Skeletal muscle satellite cell (primary cell): ENCODE results near the gene STON1.
A peak's percentile ranks its signal among the peaks of the same experiment; 100 is the strongest.

Experiments
- H3K27me3 ChIP-seq: 2 replicates; pipeline ENCODE4 v1.7.0; 2013; ENCODE audit warnings: low read length; ENCODE audit not compliant: control insufficient read depth, insufficient read depth
- H3K36me3 ChIP-seq: 2 replicates; pipeline ENCODE4 v1.7.0; 2013; ENCODE audit warnings: mild to moderate bottlenecking, control low read depth, low read length; ENCODE audit not compliant: insufficient read depth
- H3K4me1 ChIP-seq: 2 replicates; pipeline ENCODE4 v1.7.0; 2013; ENCODE audit warnings: low read length; ENCODE audit not compliant: control insufficient read depth, insufficient read depth
- H3K4me2 ChIP-seq: 2 replicates; pipeline ENCODE4 v1.7.0; 2013; ENCODE audit warnings: mild to moderate bottlenecking, low read length
- H3K4me3 ChIP-seq: 2 replicates; pipeline ENCODE4 v1.7.0; 2013; ENCODE audit warnings: low read length
- H3K9ac ChIP-seq: 2 replicates; pipeline ENCODE4 v1.7.0; 2013; ENCODE audit warnings: mild to moderate bottlenecking, low read depth, low read length, moderate library complexity
- H3K9me3 ChIP-seq: replicated peaks from 2 replicates; pipeline ENCODE4 v1.7.0; 2013; ENCODE audit warnings: mild to moderate bottlenecking, control low read depth, low read length

Gene STON1

GRCh38 chr2:48529676-48530032 lies 300 bp upstream of the STON1 start:
- peak overlapping the region; percentile 75 for H3K4me3 ChIP-seq
- H3K4me2 ChIP-seq: peak overlapping the region; percentile 95
- H3K9ac ChIP-seq: peak overlapping the region; percentile 76

DNA sequence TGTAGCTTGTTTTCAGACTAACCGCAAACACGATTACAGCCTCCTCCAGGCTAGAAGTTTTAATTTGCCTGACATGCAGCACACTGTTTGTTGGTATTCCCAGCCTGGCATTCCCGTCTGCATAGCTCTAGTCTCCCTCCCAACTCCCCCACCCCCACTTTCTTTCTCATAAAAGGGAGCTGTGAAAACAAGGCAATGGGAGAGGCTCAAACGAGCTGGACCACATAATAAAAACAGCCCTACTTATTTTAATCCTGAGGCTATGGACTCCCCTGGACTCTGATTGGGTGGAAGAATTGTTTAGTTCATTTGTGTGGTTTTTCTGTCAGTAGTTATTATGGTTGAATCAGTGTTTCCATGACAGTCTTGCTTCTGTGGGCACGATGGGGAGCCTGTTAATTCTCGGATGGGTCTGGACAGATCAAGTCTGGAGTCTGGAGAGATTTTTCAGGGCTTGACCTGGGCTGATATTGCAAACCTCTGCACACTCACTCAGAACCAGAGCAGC lies 1.2 kb downstream of the STON1 start:
- Histone ChIP-seq H3K9ac (peak overlapping the region; percentile 94), H3K4me3 (peak overlapping the region; percentile 97), H3K27me3 (no peaks in the 10 kb centered on the region), H3K4me1 (peaks cover 12% of the 10 kb centered on the region), H3K9me3 (no peaks in the 10 kb centered on the region), H3K4me2 (peak overlapping the region; percentile 99), H3K36me3 (no peaks in the 10 kb centered on the region)

More at GRCh38 chr2:48529676-48530032, 300 bp upstream of the STON1 start:
- Histone ChIP-seq H3K4me1 (peaks cover 12% of the 10 kb centered on the region), H3K9me3 (no peaks in the 10 kb centered on the region), H3K36me3 (no peaks in the 10 kb centered on the region), H3K27me3 (no peaks in the 10 kb centered on the region)

GRCh38 chr2:48532174-48532573 lies 2.2 kb downstream of the STON1 start:
- H3K4me1 ChIP-seq: peaks cover 12% of the 10 kb centered on the region
- H3K4me2 ChIP-seq: peak overlapping the region; percentile 99
- H3K36me3 ChIP-seq: no peaks in the 10 kb centered on the region
- no peak overlapping the region for H3K9ac ChIP-seq
- no peaks in the 10 kb centered on the region for H3K9me3 ChIP-seq
- no peaks in the 10 kb centered on the region for H3K27me3 ChIP-seq
- no peak overlapping the region for H3K4me3 ChIP-seq

GRCh38 chr2:48532824-48533223 lies 2.9 kb downstream of the STON1 start:
- Histone ChIP-seq H3K27me3 (no peaks in the 10 kb centered on the region), H3K9ac (no peak overlapping the region), H3K36me3 (no peaks in the 10 kb centered on the region), H3K4me2 (no peak overlapping the region), H3K9me3 (no peaks in the 10 kb centered on the region), H3K4me3 (no peak overlapping the region), H3K4me1 (peaks cover 10% of the 10 kb centered on the region)

GRCh38 chr2:48534781-48535180 lies 4.8 kb downstream of the STON1 start:
- Histone ChIP-seq H3K4me1 (peaks cover 7% of the 10 kb centered on the region), H3K36me3 (no peaks in the 10 kb centered on the region), H3K27me3 (no peaks in the 10 kb centered on the region), H3K9ac (no peak overlapping the region), H3K9me3 (no peaks in the 10 kb centered on the region), H3K4me2 (no peak overlapping the region), H3K4me3 (no peak overlapping the region)

GRCh38 chr2:48540237-48540935 lies 10.4 kb downstream of the STON1 start:
- H3K4me2 ChIP-seq: no peak overlapping the region
- H3K4me1 ChIP-seq: no peaks in the 10 kb centered on the region
- H3K9me3 ChIP-seq: no peaks in the 10 kb centered on the region
- no peaks in the 10 kb centered on the region for H3K27me3 ChIP-seq
- no peaks in the 10 kb centered on the region for H3K36me3 ChIP-seq
- H3K9ac ChIP-seq: no peak overlapping the region
- H3K4me3 ChIP-seq: no peak overlapping the region

- Histone ChIP-seq H3K27me3 (no peaks in the 10 kb centered on the region), H3K9me3 (no peaks in the 10 kb centered on the region), H3K36me3 (no peaks in the 10 kb centered on the region), H3K4me2 (no peak overlapping the region), H3K4me1 (no peaks in the 10 kb centered on the region), H3K4me3 (no peak overlapping the region), H3K9ac (no peak overlapping the region)
Observed at GRCh38 chr2:48541666-48542389, 11.9 kb downstream of the STON1 start.

DNA sequence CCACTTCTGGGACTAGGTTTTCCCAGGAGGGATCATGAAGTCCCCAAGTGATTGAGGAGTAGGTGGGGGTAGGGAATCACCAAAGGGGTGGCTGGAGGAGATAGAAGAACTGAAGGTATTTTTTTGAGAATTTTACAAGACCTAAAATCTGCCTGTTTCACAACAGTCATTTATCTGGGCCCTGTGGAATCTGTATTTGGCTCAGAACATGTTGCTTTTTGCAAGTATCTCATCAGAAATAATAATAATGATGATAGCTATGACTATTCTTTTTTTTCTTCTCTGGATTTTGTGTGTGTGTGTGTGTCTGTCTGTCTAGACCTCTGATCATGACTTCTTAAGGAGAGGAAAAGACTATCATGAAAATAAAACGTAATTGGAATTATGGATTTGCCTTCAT lies 13.9 kb downstream of the STON1 start:
- Histone ChIP-seq H3K27me3 (no peaks in the 10 kb centered on the region), H3K4me2 (no peak overlapping the region)

GRCh38 chr2:48545244-48545643 lies 15.3 kb downstream of the STON1 start:
- Histone ChIP-seq H3K4me1 (no peaks in the 10 kb centered on the region), H3K9me3 (no peaks in the 10 kb centered on the region), H3K9ac (no peak overlapping the region), H3K36me3 (no peaks in the 10 kb centered on the region), H3K4me3 (no peak overlapping the region), H3K27me3 (no peaks in the 10 kb centered on the region), H3K4me2 (no peak overlapping the region)

More for the DNA sequence above, 13.9 kb downstream of the STON1 start:
- H3K36me3 ChIP-seq: no peaks in the 10 kb centered on the region
- no peaks in the 10 kb centered on the region for H3K9me3 ChIP-seq
- H3K9ac ChIP-seq: no peak overlapping the region
- H3K4me3 ChIP-seq: no peak overlapping the region
- no peaks in the 10 kb centered on the region for H3K4me1 ChIP-seq

- Histone ChIP-seq H3K9ac (no peak overlapping the region), H3K9me3 (no peaks in the 10 kb centered on the region), H3K4me2 (no peak overlapping the region)
Observed at GRCh38 chr2:48548840-48549239, 18.9 kb downstream of the STON1 start.

DNA sequence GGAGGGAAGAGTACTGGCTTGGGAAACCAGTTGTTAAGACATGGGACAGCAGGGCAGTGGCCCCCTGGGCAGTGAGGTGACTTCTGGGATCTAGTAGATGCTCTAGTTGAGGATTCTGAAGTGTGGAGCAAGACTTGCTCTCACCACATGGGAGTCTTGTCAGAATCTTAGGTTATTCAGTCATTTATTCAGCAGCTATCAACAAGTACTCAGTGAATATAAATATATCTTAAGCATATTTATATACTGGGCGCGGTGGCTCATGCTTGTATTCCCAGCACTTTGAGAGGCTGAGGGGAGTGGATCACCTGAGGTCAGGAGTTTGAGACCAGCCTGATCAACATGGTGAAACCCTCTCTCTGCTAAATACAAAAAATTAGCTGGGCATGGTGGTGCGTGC lies 20.0 kb downstream of the STON1 start:
- no peak overlapping the region for H3K9ac ChIP-seq
- H3K4me3 ChIP-seq: no peak overlapping the region
- H3K27me3 ChIP-seq: no peaks in the 10 kb centered on the region
- no peaks in the 10 kb centered on the region for H3K4me1 ChIP-seq
- H3K4me2 ChIP-seq: no peak overlapping the region
- H3K9me3 ChIP-seq: no peaks in the 10 kb centered on the region
- H3K36me3 ChIP-seq: no peaks in the 10 kb centered on the region

More at GRCh38 chr2:48548840-48549239, 18.9 kb downstream of the STON1 start:
- no peaks in the 10 kb centered on the region for H3K36me3 ChIP-seq
- H3K27me3 ChIP-seq: no peaks in the 10 kb centered on the region
- no peaks in the 10 kb centered on the region for H3K4me1 ChIP-seq
- H3K4me3 ChIP-seq: no peak overlapping the region
